ENCODE data around the gene IL6. TPM values are rescaled to one million over a fixed set of nuclear protein-coding genes. Genes with fewer than 3 reads are reported as not detected.
A peak's percentile ranks its signal among the peaks of the same experiment; 100 is the strongest.

Gene IL6
- total RNA-seq, 2 donors from 2014 or later: 0.64 to 0.88 TPM

DNA sequence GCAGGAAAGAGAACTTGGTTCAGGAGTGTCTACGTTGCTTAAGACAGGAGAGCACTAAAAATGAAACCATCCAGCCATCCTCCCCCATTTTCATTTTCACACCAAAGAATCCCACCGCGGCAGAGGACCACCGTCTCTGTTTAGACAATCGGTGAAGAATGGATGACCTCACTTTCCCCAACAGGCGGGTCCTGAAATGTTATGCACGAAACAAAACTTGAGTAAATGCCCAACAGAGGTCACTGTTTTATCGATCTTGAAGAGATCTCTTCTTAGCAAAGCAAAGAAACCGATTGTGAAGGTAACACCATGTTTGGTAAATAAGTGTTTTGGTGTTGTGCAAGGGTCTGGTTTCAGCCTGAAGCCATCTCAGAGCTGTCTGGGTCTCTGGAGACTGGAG lies 1.4 kb upstream of the IL6 start:
- peak; percentile 52 for DNase-seq
- TF ChIP-seq, protein P1, sequence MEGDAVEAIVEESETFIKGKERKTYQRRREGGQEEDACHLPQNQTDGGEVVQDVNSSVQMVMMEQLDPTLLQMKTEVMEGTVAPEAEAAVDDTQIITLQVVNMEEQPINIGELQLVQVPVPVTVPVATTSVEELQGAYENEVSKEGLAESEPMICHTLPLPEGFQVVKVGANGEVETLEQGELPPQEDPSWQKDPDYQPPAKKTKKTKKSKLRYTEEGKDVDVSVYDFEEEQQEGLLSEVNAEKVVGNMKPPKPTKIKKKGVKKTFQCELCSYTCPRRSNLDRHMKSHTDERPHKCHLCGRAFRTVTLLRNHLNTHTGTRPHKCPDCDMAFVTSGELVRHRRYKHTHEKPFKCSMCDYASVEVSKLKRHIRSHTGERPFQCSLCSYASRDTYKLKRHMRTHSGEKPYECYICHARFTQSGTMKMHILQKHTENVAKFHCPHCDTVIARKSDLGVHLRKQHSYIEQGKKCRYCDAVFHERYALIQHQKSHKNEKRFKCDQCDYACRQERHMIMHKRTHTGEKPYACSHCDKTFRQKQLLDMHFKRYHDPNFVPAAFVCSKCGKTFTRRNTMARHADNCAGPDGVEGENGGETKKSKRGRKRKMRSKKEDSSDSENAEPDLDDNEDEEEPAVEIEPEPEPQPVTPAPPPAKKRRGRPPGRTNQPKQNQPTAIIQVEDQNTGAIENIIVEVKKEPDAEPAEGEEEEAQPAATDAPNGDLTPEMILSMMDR (conservative IDR thresholded peaks at IDR 0.05): peak; percentile 60
- Mint-ChIP-seq H3K27ac (peak overlapping the region; percentile 80), H3K4me1 (peaks cover 53% of the 10 kb centered on the region), H3K27me3 (ENCODE audit: insufficient read depth) (no peaks in the 10 kb centered on the region), H3K9me3 (no peaks in the 10 kb centered on the region), H3K4me3 (no peak overlapping the region), H3K36me3 (ENCODE audit: low read depth) (no peaks in the 10 kb centered on the region)
- no peak overlapping the region for H3K4me3 ChIP-seq (ENCODE audit: low read length)
- no peaks in the 10 kb centered on the region for H3K27me3 ChIP-seq (ENCODE audit: control insufficient read depth, insufficient read depth, low read length, poor library complexity, severe bottlenecking)
- H3K9ac ChIP-seq (ENCODE audit: extremely low read depth, low read length, poor library complexity, severe bottlenecking): no peak overlapping the region
- H3K4me1 ChIP-seq (ENCODE audit: control insufficient read depth, insufficient read depth, low read length): peaks cover 8% of the 10 kb centered on the region
- 87% methylated on average over 7 to 9 of the region's 9 CpGs for WGBS, 2 experiments (ENCODE audit: insufficient coverage in 1 of 2, insufficient read length in 1 of 2)
- no peaks in the 10 kb centered on the region for H3K9me3 ChIP-seq (ENCODE audit: control insufficient read depth, low read length)
- no peaks in the 10 kb centered on the region for H3K36me3 ChIP-seq (ENCODE audit: control insufficient read depth, insufficient read depth, low read length)
- H3K27ac ChIP-seq (ENCODE audit: low read depth, low read length): no peak overlapping the region

DNA sequence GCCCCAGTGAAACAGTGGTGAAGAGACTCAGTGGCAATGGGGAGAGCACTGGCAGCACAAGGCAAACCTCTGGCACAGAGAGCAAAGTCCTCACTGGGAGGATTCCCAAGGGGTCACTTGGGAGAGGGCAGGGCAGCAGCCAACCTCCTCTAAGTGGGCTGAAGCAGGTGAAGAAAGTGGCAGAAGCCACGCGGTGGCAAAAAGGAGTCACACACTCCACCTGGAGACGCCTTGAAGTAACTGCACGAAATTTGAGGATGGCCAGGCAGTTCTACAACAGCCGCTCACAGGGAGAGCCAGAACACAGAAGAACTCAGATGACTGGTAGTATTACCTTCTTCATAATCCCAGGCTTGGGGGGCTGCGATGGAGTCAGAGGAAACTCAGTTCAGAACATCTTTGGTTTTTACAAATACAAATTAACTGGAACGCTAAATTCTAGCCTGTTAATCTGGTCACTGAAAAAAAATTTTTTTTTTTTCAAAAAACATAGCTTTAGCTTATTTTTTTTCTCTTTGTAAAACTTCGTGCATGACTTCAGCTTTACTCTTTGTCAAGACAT lies 574 bp upstream of the IL6 start:
- no peaks in the 10 kb centered on the region for H3K9me3 Mint-ChIP-seq
- H3K4me3 Mint-ChIP-seq: peak overlapping the region; percentile 56
- H3K27me3 ChIP-seq (ENCODE audit: control insufficient read depth, insufficient read depth, low read length, poor library complexity, severe bottlenecking): no peaks in the 10 kb centered on the region
- peak; percentile 90 for DNase-seq
- no peak overlapping the region for H3K27ac ChIP-seq (ENCODE audit: low read depth, low read length)
- H3K4me1 ChIP-seq (ENCODE audit: control insufficient read depth, insufficient read depth, low read length): peaks cover 8% of the 10 kb centered on the region
- peaks cover 47% of the 10 kb centered on the region for H3K4me1 Mint-ChIP-seq
- no peak overlapping the region for H3K9ac ChIP-seq (ENCODE audit: extremely low read depth, low read length, poor library complexity, severe bottlenecking)
- 6 to 12% methylated on average over 5 to 8 of the region's 8 CpGs for WGBS, 2 experiments (ENCODE audit: insufficient coverage in 1 of 2, insufficient read length in 1 of 2)
- H3K4me3 ChIP-seq (ENCODE audit: low read length): no peak overlapping the region
- no peaks in the 10 kb centered on the region for H3K36me3 ChIP-seq (ENCODE audit: control insufficient read depth, insufficient read depth, low read length)
- H3K9me3 ChIP-seq (ENCODE audit: control insufficient read depth, low read length): no peaks in the 10 kb centered on the region
- H3K27ac Mint-ChIP-seq: peak overlapping the region; percentile 80
- peaks cover 4% of the 10 kb centered on the region for H3K36me3 Mint-ChIP-seq (ENCODE audit: low read depth)
- no peaks in the 10 kb centered on the region for H3K27me3 Mint-ChIP-seq (ENCODE audit: insufficient read depth)
- TF ChIP-seq, protein P1 (conservative IDR thresholded peaks at IDR 0.05): peak; percentile 83

DNA sequence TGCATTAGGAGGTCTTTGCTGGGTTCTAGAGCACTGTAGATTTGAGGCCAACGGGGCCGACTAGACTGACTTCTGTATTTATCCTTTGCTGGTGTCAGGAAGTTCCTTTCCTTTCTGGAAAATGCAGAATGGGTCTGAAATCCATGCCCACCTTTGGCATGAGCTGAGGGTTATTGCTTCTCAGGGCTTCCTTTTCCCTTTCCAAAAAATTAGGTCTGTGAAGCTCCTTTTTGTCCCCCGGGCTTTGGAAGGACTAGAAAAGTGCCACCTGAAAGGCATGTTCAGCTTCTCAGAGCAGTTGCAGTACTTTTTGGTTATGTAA lies 675 bp downstream of the IL6 start:
- Mint-ChIP-seq H3K36me3 (ENCODE audit: low read depth) (peaks cover 4% of the 10 kb centered on the region), H3K27ac (no peak overlapping the region), H3K4me3 (peak overlapping the region; percentile 56), H3K9me3 (no peaks in the 10 kb centered on the region), H3K27me3 (ENCODE audit: insufficient read depth) (no peaks in the 10 kb centered on the region), H3K4me1 (peaks cover 46% of the 10 kb centered on the region)
- no peak overlapping the region for H3K9ac ChIP-seq (ENCODE audit: extremely low read depth, low read length, poor library complexity, severe bottlenecking)
- H3K9me3 ChIP-seq (ENCODE audit: control insufficient read depth, low read length): no peaks in the 10 kb centered on the region
- TF ChIP-seq, protein P1 (conservative IDR thresholded peaks at IDR 0.05): no peak
- WGBS, 2 experiments (ENCODE audit: insufficient coverage in 1 of 2, insufficient read length in 1 of 2): 80 to 94% methylated on average over 2 to 3 of the region's 3 CpGs
- no peak overlapping the region for H3K4me3 ChIP-seq (ENCODE audit: low read length)
- H3K27ac ChIP-seq (ENCODE audit: low read depth, low read length): no peak overlapping the region
- no peak for DNase-seq
- no peaks in the 10 kb centered on the region for H3K36me3 ChIP-seq (ENCODE audit: control insufficient read depth, insufficient read depth, low read length)
- H3K4me1 ChIP-seq (ENCODE audit: control insufficient read depth, insufficient read depth, low read length): peaks cover 8% of the 10 kb centered on the region
- no peaks in the 10 kb centered on the region for H3K27me3 ChIP-seq (ENCODE audit: control insufficient read depth, insufficient read depth, low read length, poor library complexity, severe bottlenecking)

Measured in endodermal cell (in vitro differentiated cells).